Astrocyte of the cerebellum (primary cell): ENCODE data around the gene GOLGB1.

Source experiments
- DNase-seq: peaks from one replicate; pipeline ENCODE4 v3.0.0-alpha.2; 2011; ENCODE audit warnings: low read depth
- H3K4me3 ChIP-seq: 2 replicates; pipeline ENCODE4 v1.5.1; 2011; ENCODE audit warnings: mild to moderate bottlenecking, low read depth, low read length, moderate library complexity
- CTCF ChIP-seq: IDR thresholded peaks from 2 replicates; pipeline ENCODE4 v1.5.1; 2012; ENCODE audit warnings: low read length, low read depth, moderate library complexity, mild to moderate bottlenecking; ENCODE audit errors: missing control alignments
- in situ Hi-C: cut with HindIII; loops from 2 replicates; pipeline ENCODE4 v1.10.0; 2017; ENCODE audit warnings: low sequenced_read_pairs

GOLGB1 gene

GRCh38 chr3:121642601-121643314 is 106.8 kb downstream of the GOLGB1 start:
- DNase-seq = no peak
- TF ChIP-seq CTCF = no peak
- no peak overlapping the region for H3K4me3 ChIP-seq
- in situ Hi-C loops = no loop called here

- in situ Hi-C loops = no loop called here
- no peak for TF ChIP-seq CTCF
- no peak for DNase-seq
Observed at GRCh38 chr3:121641127-121641526, 108.4 kb downstream of the GOLGB1 start.

GRCh38 chr3:121637922-121638321 is 111.6 kb downstream of the GOLGB1 start:
- H3K4me3 ChIP-seq = no peak overlapping the region
- no peak for DNase-seq
- in situ Hi-C loops = no loop called here
- TF ChIP-seq CTCF = no peak

More at GRCh38 chr3:121641127-121641526, 108.4 kb downstream of the GOLGB1 start:
- no peak overlapping the region for H3K4me3 ChIP-seq

- no peak for DNase-seq
- H3K4me3 ChIP-seq = no peak overlapping the region
- in situ Hi-C loops = no loop called here
- TF ChIP-seq CTCF = no peak
Observed at GRCh38 chr3:121630355-121630754, 119.2 kb downstream of the GOLGB1 start.

- no peak for TF ChIP-seq CTCF
- DNase-seq = no peak
Observed at GRCh38 chr3:121629601-121630000, 119.9 kb downstream of the GOLGB1 start.

GRCh38 chr3:121627622-121628021 is 121.9 kb downstream of the GOLGB1 start:
- DNase-seq = no peak
- TF ChIP-seq CTCF = no peak
- in situ Hi-C loops = no loop called here
- H3K4me3 ChIP-seq = no peak overlapping the region

More at GRCh38 chr3:121629601-121630000, 119.9 kb downstream of the GOLGB1 start:
- in situ Hi-C loops = no loop called here
- H3K4me3 ChIP-seq = no peak overlapping the region
